Renal cortical epithelial cell (primary cell): ENCODE measurements around the gene SLC38A10. TPM values are rescaled to one million over a fixed set of nuclear protein-coding genes. Genes with fewer than 3 reads are reported as not detected.

Source experiments
- DNase-seq: peaks from one replicate; pipeline ENCODE4 v3.0.0-alpha.2; 2011; ENCODE audit warnings: low read depth
- total RNA-seq: library from RNA; depleted of rRNA; stranded (reverse); fragments of >200 nt; gene quantifications from 2 replicates; pipeline ENCODE4 v1.2.3, GENCODE V29; 2014

The SLC38A10 gene
- total RNA-seq, 1 donor from 2014 or later, result 127 TPM

- DNase-seq, result no peak
Observed at GRCh38 chr17:81241648-81242420, 53.3 kb downstream of the SLC38A10 start.

GRCh38 chr17:81241203-81241602 lies 53.9 kb downstream of the SLC38A10 start:
- DNase-seq, result no peak

- DNase-seq, result no peak
Observed at GRCh38 chr17:81240761-81241160, 54.3 kb downstream of the SLC38A10 start.

- no peak for DNase-seq
Observed at GRCh38 chr17:81239714-81240555, 55.2 kb downstream of the SLC38A10 start.

GRCh38 chr17:81238815-81239713 lies 56.0 kb downstream of the SLC38A10 start, which contains the start of the genes NDUFAF8 and TEPSIN:
Gene NDUFAF8 (plus strand): TSS chr17:81239318. CDS start chr17:81239364, 46 bp downstream.
Gene TEPSIN (minus strand): TSS chr17:81239055. CDS start chr17:81239033, 22 bp downstream.
- peak; percentile 99 for DNase-seq

GRCh38 chr17:81238490-81238814 lies 56.7 kb downstream of the SLC38A10 start:
- no peak for DNase-seq

GRCh38 chr17:81237591-81238489 lies 57.3 kb downstream of the SLC38A10 start:
- no peak for DNase-seq

GRCh38 chr17:81236784-81237183 lies 58.3 kb downstream of the SLC38A10 start:
- no peak for DNase-seq

- no peak for DNase-seq
Observed at GRCh38 chr17:81235822-81236740, 59.0 kb downstream of the SLC38A10 start.

GRCh38 chr17:81234940-81235821 lies 59.9 kb downstream of the SLC38A10 start:
- no peak for DNase-seq

GRCh38 chr17:81234506-81234855 lies 60.6 kb downstream of the SLC38A10 start:
- DNase-seq, result no peak

- no peak for DNase-seq
Observed at GRCh38 chr17:81233811-81234505, 61.1 kb downstream of the SLC38A10 start.

- no peak for DNase-seq
Observed at GRCh38 chr17:81233316-81233715, 61.8 kb downstream of the SLC38A10 start.

GRCh38 chr17:81232616-81233241 lies 62.4 kb downstream of the SLC38A10 start:
- DNase-seq, result no peak

- DNase-seq, result no peak
Observed at GRCh38 chr17:81231766-81232581, 63.1 kb downstream of the SLC38A10 start.

- DNase-seq, result no peak
Observed at GRCh38 chr17:81231121-81231645, 63.9 kb downstream of the SLC38A10 start.
